GOT3 (cell line): ENCODE measurements around the gene SERPINB10.

ENCODE experiments used
- DNase-seq: peaks from one replicate; lab custom pipeline; 2025; ENCODE audit warnings: mixed read lengths; lab: John Stamatoyannopoulos, UW

SERPINB10 gene

DNA sequence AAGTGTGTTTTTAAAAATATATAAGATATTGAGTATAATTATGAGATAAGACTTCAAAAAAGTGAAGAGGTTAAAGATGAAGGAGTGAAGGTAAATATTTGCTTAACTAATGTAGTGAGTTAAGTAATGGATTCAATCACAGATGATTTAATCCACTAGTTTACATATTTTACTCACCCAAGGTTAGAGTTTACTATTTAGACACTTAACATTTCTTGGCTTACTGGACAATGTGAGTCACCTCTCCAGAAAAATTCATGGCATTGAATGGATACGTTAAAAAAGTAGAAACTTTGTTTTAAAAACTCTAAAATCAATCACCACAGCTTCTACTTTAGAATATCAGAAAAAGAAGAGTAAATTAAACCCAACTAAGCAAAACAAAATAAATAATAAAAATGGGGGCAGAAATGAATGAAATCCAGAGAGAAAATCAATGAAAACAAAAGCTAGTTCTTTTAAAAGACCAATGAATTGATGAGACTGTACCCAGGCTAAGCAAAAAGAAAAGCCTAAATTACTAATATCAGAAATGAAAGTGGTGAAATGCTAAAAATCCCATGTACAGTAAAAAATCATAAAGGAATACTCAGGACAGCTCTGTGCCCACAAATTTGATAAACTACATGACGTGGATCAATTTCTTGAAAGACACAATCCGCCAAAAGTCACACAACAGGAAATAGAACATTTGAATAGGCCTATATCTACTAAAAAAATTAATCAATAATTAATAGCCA is 39.5 kb downstream of the SERPINB10 start:
- DNase-seq = no peak

- no peak for DNase-seq
Measured at GRCh38 chr18:63949068-63949737, 41.4 kb downstream of the SERPINB10 start, which contains the start of gene HMSD. TSS of gene HMSD (plus strand) at chr18:63949301. CDS start at chr18:63953456, 4,155 bp downstream.

- no peak for DNase-seq
Measured at GRCh38 chr18:63951302-63951705, 43.5 kb downstream of the SERPINB10 start.

- no peak for DNase-seq
Measured at GRCh38 chr18:63953811-63954210, 46.1 kb downstream of the SERPINB10 start.

DNA sequence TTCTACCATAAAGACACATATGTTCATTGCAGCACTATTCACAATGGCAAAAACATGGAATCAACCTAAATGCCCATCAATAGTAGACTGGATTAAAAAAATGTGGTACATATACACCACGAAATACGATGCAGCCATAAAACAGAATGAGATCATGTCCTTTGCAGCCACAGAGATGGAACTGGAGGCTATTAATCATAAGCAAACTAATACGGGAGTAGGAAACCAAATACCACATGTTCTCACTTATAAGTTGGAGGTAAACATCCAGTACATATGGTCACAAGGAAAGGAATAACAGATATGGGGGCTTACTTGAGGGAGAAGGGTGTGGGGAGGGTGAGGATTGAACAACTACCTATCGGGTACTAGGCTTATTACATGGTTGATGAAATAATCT is 49.0 kb downstream of the SERPINB10 start:
- DNase-seq = no peak

DNA sequence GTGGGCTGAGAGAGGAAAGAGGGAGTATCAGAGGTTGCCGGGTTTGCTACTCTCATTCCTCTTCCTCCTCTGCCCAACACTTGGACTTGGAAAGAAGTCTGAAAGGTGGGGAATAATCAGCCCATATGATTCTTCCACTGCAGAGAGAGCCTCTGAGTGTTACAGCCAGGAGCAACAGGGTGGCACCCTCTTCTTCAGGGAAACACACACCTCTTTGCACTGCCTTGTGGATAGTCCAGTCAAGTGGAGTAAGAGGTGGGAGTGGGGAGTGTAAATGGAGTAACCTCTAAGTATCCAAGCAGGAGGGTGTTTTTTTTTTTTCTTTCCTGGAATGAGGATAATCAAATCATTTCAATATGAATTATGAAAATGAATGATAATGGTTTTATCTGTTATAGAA is 53.1 kb downstream of the SERPINB10 start:
- no peak for DNase-seq

GRCh38 chr18:63961435-63961980 is 53.8 kb downstream of the SERPINB10 start:
- DNase-seq = no peak

- no peak for DNase-seq
Measured at GRCh38 chr18:63962137-63962536, 54.4 kb downstream of the SERPINB10 start.

DNA sequence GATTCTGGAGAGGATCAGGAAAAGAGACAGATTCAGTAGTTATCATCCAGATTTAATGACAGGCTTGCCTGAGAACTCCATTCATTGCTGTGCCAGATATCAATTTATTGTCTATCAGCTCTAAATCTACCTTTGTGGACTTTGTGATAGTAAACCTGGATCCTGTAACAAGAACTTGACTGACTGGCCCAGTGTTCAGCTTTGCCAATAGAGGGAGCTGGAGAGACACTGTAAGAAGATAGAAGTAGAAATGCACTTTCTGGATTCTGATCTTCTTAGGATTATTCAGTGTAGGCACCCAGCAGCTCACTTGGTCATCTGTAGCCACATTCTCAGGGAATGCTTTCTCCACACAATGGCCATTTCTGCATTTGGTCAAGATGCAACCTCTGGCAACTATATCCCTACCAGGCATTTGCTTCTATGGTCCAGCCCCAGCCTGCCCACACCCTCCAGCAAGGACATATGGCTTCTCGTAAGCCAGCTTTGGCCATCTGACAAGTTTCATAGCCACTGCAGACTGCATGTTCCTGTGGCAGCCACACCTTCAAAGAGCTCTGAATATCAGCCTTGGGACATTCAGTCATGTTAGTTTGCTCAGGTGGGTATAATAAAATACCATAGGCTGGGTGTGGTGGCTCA is 56.0 kb downstream of the SERPINB10 start:
- no peak for DNase-seq

GRCh38 chr18:63964908-63965307 is 57.1 kb downstream of the SERPINB10 start:
- no peak for DNase-seq

DNA sequence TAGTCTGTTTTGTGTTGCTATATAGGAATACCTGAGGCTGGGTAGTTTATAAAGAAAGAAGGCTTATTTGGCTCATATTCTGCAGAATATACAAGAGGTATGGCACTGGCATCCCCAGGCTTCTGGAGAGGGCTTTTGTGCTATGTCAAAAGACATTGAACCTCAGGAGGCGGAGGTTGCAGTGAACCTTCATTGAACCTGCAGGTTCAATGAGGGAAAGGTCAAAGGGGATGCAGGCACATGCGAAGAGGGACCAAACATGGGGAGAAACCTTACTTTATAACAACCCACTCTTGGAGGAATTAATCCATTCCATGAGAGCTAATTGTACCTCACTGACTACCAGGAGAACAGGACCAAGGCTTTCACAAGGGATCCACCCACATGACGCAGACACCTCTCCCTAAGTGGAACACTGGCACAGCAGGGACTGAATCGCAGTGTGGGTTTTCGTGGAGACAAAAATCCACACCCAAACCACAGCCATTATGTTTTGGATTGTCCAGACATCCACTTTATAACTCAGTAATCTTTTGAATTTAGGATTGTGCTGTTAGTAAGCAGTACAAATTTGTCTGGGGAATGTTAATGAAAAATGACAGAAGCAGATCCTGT is 58.1 kb downstream of the SERPINB10 start:
- DNase-seq = no peak

- DNase-seq = peak; percentile 74
Measured at GRCh38 chr18:63969942-63970808, 62.4 kb downstream of the SERPINB10 start, which contains the start of gene SERPINB8. TSS of gene SERPINB8 (plus strand) at chr18:63970081. CDS start at chr18:63978309, 8,228 bp downstream.

DNA sequence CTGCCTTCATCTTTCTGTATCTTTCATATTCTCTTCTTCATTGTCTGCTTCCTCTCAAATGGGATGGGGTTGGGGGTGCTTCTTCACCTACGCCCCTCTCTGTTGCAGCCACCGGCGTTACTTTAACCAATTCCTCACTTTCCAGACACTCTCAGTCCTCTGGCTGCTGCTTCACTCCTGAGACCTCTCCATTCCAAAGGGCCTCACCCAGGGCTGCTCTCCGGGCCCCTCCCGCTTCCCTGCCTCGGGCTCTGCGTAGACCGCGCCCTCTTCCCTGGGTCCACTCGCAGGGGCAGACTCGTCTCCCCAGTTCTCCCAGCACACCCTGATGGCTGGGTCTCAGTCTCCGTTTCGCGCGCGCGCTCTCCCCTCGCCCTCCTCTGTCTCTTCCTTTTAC is 63.0 kb downstream of the SERPINB10 start:
- DNase-seq = no peak

- DNase-seq = no peak
Measured at GRCh38 chr18:63971320-63972001, 63.7 kb downstream of the SERPINB10 start.

DNA sequence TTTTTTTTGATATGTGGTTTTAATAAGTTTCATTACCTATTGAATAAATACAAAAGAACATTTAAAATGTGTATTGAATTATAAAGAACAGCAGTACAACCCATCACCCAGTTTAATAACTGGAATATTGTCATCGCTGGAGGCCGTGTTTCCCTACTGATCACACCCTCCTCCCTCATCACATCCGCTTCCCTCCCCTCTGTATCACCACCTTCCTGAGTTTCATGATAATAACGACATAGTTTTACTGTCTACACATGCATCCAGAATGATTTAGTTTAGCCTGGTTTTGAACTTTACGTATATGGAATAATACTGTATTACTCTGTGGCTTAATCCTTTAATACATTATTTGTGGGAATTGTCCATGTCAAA is 64.2 kb downstream of the SERPINB10 start:
- DNase-seq = no peak

GRCh38 chr18:63974991-63975390 is 67.2 kb downstream of the SERPINB10 start:
- DNase-seq = no peak

- DNase-seq = no peak
Measured at GRCh38 chr18:63975628-63976027, 67.9 kb downstream of the SERPINB10 start.

- no peak for DNase-seq
Measured at GRCh38 chr18:63977040-63977439, 69.3 kb downstream of the SERPINB10 start.

DNA sequence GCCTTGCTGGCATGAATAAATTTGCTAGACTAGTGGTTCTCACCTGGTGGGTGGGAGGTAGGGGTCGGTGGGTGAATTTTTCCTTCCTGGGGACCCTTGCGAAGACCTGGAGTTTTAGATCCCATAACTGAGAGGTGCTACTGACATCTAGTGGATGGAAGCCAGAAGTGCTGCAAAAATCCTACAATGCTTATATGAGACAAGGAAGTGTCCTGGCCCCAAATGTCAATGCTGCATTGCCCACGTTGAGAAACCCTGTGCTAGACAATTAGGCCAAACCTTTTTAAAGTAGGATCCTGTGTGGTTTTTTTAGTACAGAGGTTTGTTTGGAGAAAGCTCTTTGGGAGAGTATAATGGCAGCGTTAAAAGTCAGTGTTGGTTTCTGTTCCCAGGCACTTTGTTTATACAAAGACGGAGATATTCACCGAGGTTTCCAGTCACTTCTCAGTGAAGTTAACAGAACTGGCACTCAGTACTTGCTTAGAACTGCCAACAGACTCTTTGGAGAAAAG is 71.7 kb downstream of the SERPINB10 start:
- no peak for DNase-seq

DNA sequence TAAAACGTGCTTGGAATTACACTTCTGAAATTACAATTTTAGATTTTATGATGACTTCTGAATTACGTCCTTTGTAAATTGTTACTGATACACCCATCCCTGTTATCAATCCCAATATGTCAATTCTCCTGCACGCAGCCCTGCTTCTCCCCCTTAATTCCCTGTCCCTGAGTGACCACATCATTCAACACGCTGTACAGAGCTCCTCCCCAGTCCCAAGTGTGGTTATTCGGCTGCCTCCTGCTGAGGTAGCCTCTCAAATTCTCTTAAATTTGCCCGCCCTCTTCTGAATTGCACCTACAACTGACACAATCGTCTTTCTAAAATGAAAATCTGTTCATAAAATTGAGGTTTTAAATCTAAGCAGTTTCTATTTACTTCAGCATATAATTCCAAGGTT is 72.3 kb downstream of the SERPINB10 start:
- DNase-seq = no peak
